ENCODE results near the gene LRRC2. TPM values are rescaled to one million over a fixed set of nuclear protein-coding genes. Genes with fewer than 3 reads are reported as not detected.

Gene LRRC2
- total RNA-seq (under 1 TPM in 4 of 5 experiments, not detected in 1; 0.10 to 0.35 (median 0.22) TPM), polyA plus RNA-seq (under 1 TPM in 1 of 2 donors, not detected in 1; 0.48 TPM), total RNA-seq (not detected)

- Histone ChIP-seq H3K4me1 (ENCODE audit: control insufficient read depth in 2 of 2, insufficient read depth in 2 of 2, low read length in 2 of 2) (peaks cover 0 to 11% of the 10 kb centered on the region in 2 donors), H3K9me3 (ENCODE audit: control insufficient read depth in 2 of 3, low read length in 3 of 3) (no peaks in the 10 kb centered on the region), H3K27ac (ENCODE audit: low read depth, low read length) (no peak within 1 kb of the TSS), H3K36me3 (ENCODE audit: control insufficient read depth in 2 of 3, insufficient read depth in 3 of 3, low read length in 3 of 3) (no peaks in the 10 kb centered on the region), H3K4me3 (ENCODE audit: low read length) (peak within 1 kb of the TSS; percentile 47), H3K27me3 (ENCODE audit: control insufficient read depth in 2 of 2, insufficient read depth in 2 of 2, low read length in 2 of 2) (no peaks in the 10 kb centered on the region)
- peaks cover 15 to 62% (median 30%) of the 10 kb centered on the region in 5 donors for H3K27me3 Mint-ChIP-seq
- ChIA-PET POLR2A (interaction anchor here (0.6 to 1.1 kb wide), 2 partner anchors 74 to 76 kb away, joined by 3 read pairs; no protein-coding TSS in a partner anchor), CTCF (interaction anchor here (1.4 kb wide), 1 partner anchor 77 kb away, joined by 6 read pairs; no protein-coding TSS in a partner anchor)
- peak in 6 of 9 donors; percentile 12 to 29 (median 25) for DNase-seq
- ATAC-seq, result peak; percentile 60
- H3K36me3 Mint-ChIP-seq, result peaks cover 0 to 3% (median 0%) of the 10 kb centered on the region in 5 donors
- peaks cover 8 to 18% (median 15%) of the 10 kb centered on the region in 7 donors for H3K4me1 Mint-ChIP-seq
- H3K4me3 Mint-ChIP-seq, result peak within 1 kb of the TSS; percentile 72 to 86 (median 78)
- intact Hi-C loops (cut with micrococcal nuclease), result loop anchor here in 1 of 2 donors (2.0 kb wide), 1 partner anchor 77 kb away; no protein-coding TSS in a partner anchor
- peak within 1 kb of the TSS in 4 of 9 donors; percentile 4 to 68 (median 50) for H3K27ac Mint-ChIP-seq
- H3K9me3 Mint-ChIP-seq, result peaks cover 0 to 3% (median 0%) of the 10 kb centered on the region in 11 donors
Observed at GRCh38 chr3:46566040-46566641, at the start of gene LRRC2. TSS of gene LRRC2 (minus strand) at chr3:46566302. CDS start at chr3:46551591, 14,711 bp downstream.

GRCh38 chr3:46615050-46615775 lies 49.1 kb upstream of the LRRC2 start:
- no peak for ATAC-seq
- Histone ChIP-seq H3K27ac (ENCODE audit: low read depth, low read length) (no peak overlapping the region), H3K4me1 (ENCODE audit: control insufficient read depth in 2 of 2, insufficient read depth in 2 of 2, low read length in 2 of 2) (no peaks in the 10 kb centered on the region), H3K36me3 (ENCODE audit: control insufficient read depth in 2 of 3, insufficient read depth in 3 of 3, low read length in 3 of 3) (no peaks in the 10 kb centered on the region), H3K9me3 (ENCODE audit: control insufficient read depth in 2 of 3, low read length in 3 of 3) (no peaks in the 10 kb centered on the region), H3K4me3 (ENCODE audit: low read length) (no peak overlapping the region), H3K27me3 (ENCODE audit: control insufficient read depth in 2 of 2, insufficient read depth in 2 of 2, low read length in 2 of 2) (no peaks in the 10 kb centered on the region)
- Mint-ChIP-seq H3K9me3 (no peaks in the 10 kb centered on the region), H3K27me3 (peaks cover 0 to 51% (median 13%) of the 10 kb centered on the region in 5 donors), H3K4me3 (no peak overlapping the region), H3K27ac (no peak overlapping the region), H3K36me3 (no peaks in the 10 kb centered on the region), H3K4me1 (peaks cover 0 to 3% (median 0%) of the 10 kb centered on the region in 7 donors)
- ChIA-PET CTCF (no interaction called here), POLR2A (no interaction called here)
- intact Hi-C loops (cut with micrococcal nuclease), result no loop called here
- no peak for DNase-seq

- ChIA-PET CTCF (no interaction called here), POLR2A (no interaction called here)
- no peaks in the 10 kb centered on the region for H3K27me3 ChIP-seq (ENCODE audit: control insufficient read depth in 2 of 2, insufficient read depth in 2 of 2, low read length in 2 of 2)
- H3K27me3 Mint-ChIP-seq, result peaks cover 0 to 45% (median 13%) of the 10 kb centered on the region in 5 donors
- H3K4me1 Mint-ChIP-seq, result peaks cover 0 to 3% (median 0%) of the 10 kb centered on the region in 7 donors
- H3K9me3 Mint-ChIP-seq, result no peaks in the 10 kb centered on the region
- H3K4me3 ChIP-seq (ENCODE audit: low read length), result no peak overlapping the region
- no peak for DNase-seq
- no peaks in the 10 kb centered on the region for H3K36me3 ChIP-seq (ENCODE audit: control insufficient read depth in 2 of 3, insufficient read depth in 3 of 3, low read length in 3 of 3)
- intact Hi-C loops (cut with micrococcal nuclease), result no loop called here
- H3K27ac ChIP-seq (ENCODE audit: low read depth, low read length), result no peak overlapping the region
- no peak for ATAC-seq
- H3K4me1 ChIP-seq (ENCODE audit: control insufficient read depth in 2 of 2, insufficient read depth in 2 of 2, low read length in 2 of 2), result no peaks in the 10 kb centered on the region
- H3K4me3 Mint-ChIP-seq, result no peak overlapping the region
- no peak overlapping the region for H3K27ac Mint-ChIP-seq
- H3K36me3 Mint-ChIP-seq, result no peaks in the 10 kb centered on the region
- no peaks in the 10 kb centered on the region for H3K9me3 ChIP-seq (ENCODE audit: control insufficient read depth in 2 of 3, low read length in 3 of 3)
Observed at GRCh38 chr3:46614431-46614830, 48.3 kb upstream of the LRRC2 start.

- no peak for DNase-seq
- peak overlapping the region in 1 of 9 donors; percentile 41 for H3K27ac Mint-ChIP-seq
Observed at GRCh38 chr3:46613313-46614005, 47.4 kb upstream of the LRRC2 start.

GRCh38 chr3:46612324-46612723 lies 46.2 kb upstream of the LRRC2 start, which contains the start of gene FAM240A:
TSS of gene FAM240A (plus strand) at chr3:46612525. CDS start at chr3:46612684, 159 bp downstream.
- Mint-ChIP-seq H3K4me3 (no peak within 1 kb of the TSS), H3K9me3 (no peaks in the 10 kb centered on the region), H3K27me3 (peaks cover 0 to 43% (median 12%) of the 10 kb centered on the region in 5 donors), H3K36me3 (no peaks in the 10 kb centered on the region), H3K4me1 (peaks cover 0 to 3% (median 0%) of the 10 kb centered on the region in 7 donors), H3K27ac (no peak within 1 kb of the TSS)
- Histone ChIP-seq H3K4me3 (ENCODE audit: low read length) (no peak within 1 kb of the TSS), H3K9me3 (ENCODE audit: control insufficient read depth in 2 of 3, low read length in 3 of 3) (no peaks in the 10 kb centered on the region), H3K27me3 (ENCODE audit: control insufficient read depth in 2 of 2, insufficient read depth in 2 of 2, low read length in 2 of 2) (no peaks in the 10 kb centered on the region), H3K4me1 (ENCODE audit: control insufficient read depth in 2 of 2, insufficient read depth in 2 of 2, low read length in 2 of 2) (no peaks in the 10 kb centered on the region), H3K36me3 (ENCODE audit: control insufficient read depth in 2 of 3, insufficient read depth in 3 of 3, low read length in 3 of 3) (no peaks in the 10 kb centered on the region), H3K27ac (ENCODE audit: low read depth, low read length) (no peak within 1 kb of the TSS)
- POLR2A ChIA-PET, result no interaction called here
- CTCF ChIA-PET, result no interaction called here
- no peak for ATAC-seq
- DNase-seq, result no peak
- intact Hi-C loops (cut with micrococcal nuclease), result no loop called here

More at GRCh38 chr3:46613313-46614005, 47.4 kb upstream of the LRRC2 start:
- H3K4me3 ChIP-seq (ENCODE audit: low read length), result no peak overlapping the region
- intact Hi-C loops (cut with micrococcal nuclease), result no loop called here
- ChIA-PET POLR2A (no interaction called here), CTCF (no interaction called here)
- no peaks in the 10 kb centered on the region for H3K9me3 ChIP-seq (ENCODE audit: control insufficient read depth in 2 of 3, low read length in 3 of 3)
- ATAC-seq, result no peak
- H3K4me3 Mint-ChIP-seq, result no peak overlapping the region
- peaks cover 0 to 41% (median 12%) of the 10 kb centered on the region in 5 donors for H3K27me3 Mint-ChIP-seq
- no peaks in the 10 kb centered on the region for H3K4me1 ChIP-seq (ENCODE audit: control insufficient read depth in 2 of 2, insufficient read depth in 2 of 2, low read length in 2 of 2)
- H3K36me3 Mint-ChIP-seq, result no peaks in the 10 kb centered on the region
- no peaks in the 10 kb centered on the region for H3K9me3 Mint-ChIP-seq
- peaks cover 0 to 3% (median 0%) of the 10 kb centered on the region in 7 donors for H3K4me1 Mint-ChIP-seq
- no peaks in the 10 kb centered on the region for H3K27me3 ChIP-seq (ENCODE audit: control insufficient read depth in 2 of 2, insufficient read depth in 2 of 2, low read length in 2 of 2)
- no peak overlapping the region for H3K27ac ChIP-seq (ENCODE audit: low read depth, low read length)
- H3K36me3 ChIP-seq (ENCODE audit: control insufficient read depth in 2 of 3, insufficient read depth in 3 of 3, low read length in 3 of 3), result no peaks in the 10 kb centered on the region

- Mint-ChIP-seq H3K4me3 (no peak overlapping the region), H3K27ac (no peak overlapping the region), H3K27me3 (peaks cover 0 to 27% (median 6%) of the 10 kb centered on the region in 5 donors), H3K4me1 (peaks cover 0 to 3% (median 0%) of the 10 kb centered on the region in 7 donors), H3K36me3 (no peaks in the 10 kb centered on the region), H3K9me3 (no peaks in the 10 kb centered on the region)
- POLR2A ChIA-PET, result no interaction called here
- H3K36me3 ChIP-seq (ENCODE audit: control insufficient read depth in 2 of 3, insufficient read depth in 3 of 3, low read length in 3 of 3), result no peaks in the 10 kb centered on the region
- DNase-seq, result no peak
- intact Hi-C loops (cut with micrococcal nuclease), result no loop called here
- H3K27ac ChIP-seq (ENCODE audit: low read depth, low read length), result no peak overlapping the region
- ATAC-seq, result no peak
- no peaks in the 10 kb centered on the region for H3K9me3 ChIP-seq (ENCODE audit: control insufficient read depth in 2 of 3, low read length in 3 of 3)
- H3K27me3 ChIP-seq (ENCODE audit: control insufficient read depth in 2 of 2, insufficient read depth in 2 of 2, low read length in 2 of 2), result no peaks in the 10 kb centered on the region
- CTCF ChIA-PET, result interaction anchor here (0.6 kb wide), 1 partner anchor 34 kb away, joined by 3 read pairs; no protein-coding TSS in a partner anchor
- no peaks in the 10 kb centered on the region for H3K4me1 ChIP-seq (ENCODE audit: control insufficient read depth in 2 of 2, insufficient read depth in 2 of 2, low read length in 2 of 2)
- H3K4me3 ChIP-seq (ENCODE audit: low read length), result no peak overlapping the region
Observed at GRCh38 chr3:46609944-46610722, 44.0 kb upstream of the LRRC2 start.
